ENCODE measurements around the gene CD300LG. TPM values are rescaled to one million over a fixed set of nuclear protein-coding genes. Genes with fewer than 3 reads are reported as not detected.
"Not testable (repeated sequence)": the region's sequence is repeated elsewhere in the genome, so short reads cannot be mapped to it uniquely, and the experiment has no call there.

CD300LG gene
- not detected in 2 replicates for total RNA-seq (2014; rRNA removed; shearing (Covaris generic))

DNA sequence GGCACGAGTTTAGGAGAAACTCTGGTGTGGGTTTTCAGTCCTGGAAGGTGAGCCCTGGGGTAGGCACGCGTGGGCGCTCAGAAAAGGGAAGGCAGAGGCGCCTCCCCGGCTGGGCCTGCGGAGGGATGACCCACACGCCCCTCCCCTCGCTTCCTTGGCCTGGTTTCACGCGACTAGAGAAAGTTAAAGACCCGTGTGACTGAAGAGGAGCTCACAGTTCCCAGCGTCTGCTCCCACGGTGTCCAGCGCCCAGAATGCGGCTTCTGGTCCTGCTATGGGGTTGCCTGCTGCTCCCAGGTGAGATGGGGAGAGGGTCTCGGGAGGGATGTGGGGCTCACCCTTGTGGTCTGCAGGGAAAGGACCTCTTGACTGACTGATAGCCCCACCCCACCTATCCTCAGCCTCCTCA, at the start of gene CD300LG:
CD300LG (plus strand) TSS at position 214 of the 409 bp plus-strand sequence; CDS start at position 255, 41 bp downstream.
- DNase-seq (ENCODE audit: low spot score): no peak

DNA sequence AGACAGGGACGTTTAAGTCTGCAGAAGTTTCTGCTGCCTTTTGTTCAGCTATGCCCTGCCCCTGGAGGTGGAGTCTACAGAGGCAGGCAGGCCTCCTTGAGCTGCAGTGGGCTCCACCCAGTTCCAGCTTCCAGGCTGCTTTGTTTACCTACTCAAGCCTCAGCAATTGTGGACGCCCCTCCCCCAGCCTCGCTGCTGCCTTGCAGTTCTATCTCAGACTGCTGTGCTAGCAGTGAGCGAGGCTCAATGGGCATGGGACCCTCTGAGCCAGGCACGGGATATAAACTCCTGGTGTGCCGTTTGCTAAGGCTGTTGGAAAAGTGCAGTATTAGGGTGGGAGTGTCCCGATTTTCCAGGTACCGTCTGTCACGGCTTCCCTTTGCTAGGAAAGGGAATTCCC, 49.0 kb upstream of the CD300LG start:
- DNase-seq (ENCODE audit: low spot score): not testable (repeated sequence)

DNA sequence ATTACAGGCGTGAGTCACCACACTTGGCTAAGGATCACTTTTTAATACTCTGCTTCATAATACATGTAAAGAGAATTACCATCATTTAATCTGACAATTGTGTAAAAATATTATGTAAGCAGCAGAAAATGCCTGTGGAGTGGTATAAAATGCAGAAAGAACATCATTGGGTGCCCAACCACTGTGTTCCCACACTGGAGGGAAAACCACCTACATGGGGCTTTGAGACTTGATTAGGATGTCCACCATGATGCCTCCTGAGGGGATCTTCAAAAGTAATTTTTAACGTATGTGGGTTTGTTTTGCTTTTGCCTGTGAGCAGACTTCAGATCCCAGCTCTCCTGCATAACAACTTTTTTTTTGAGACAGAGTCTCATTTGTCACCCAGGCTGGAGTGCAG, 47.9 kb upstream of the CD300LG start:
- DNase-seq (ENCODE audit: low spot score): no peak

DNA sequence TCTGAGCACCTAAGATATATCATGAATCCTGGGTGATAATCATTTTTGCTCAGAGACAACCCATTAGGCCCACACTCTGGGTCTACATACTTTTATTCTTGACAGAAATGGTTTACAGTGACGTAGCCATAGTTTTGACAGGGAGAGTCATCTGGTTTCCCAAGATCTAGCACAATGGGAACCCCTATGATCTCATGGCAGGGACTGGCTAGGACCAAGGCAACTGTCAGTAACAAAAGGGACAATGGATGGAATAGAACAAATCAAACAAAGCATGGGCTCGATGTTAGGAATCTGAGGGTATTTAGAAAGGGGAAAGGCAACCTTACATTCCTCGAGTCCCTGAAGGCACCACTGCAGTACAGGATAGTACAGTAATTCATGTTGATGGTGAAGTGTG, 46.2 kb upstream of the CD300LG start:
- DNase-seq (ENCODE audit: low spot score): no peak

DNA sequence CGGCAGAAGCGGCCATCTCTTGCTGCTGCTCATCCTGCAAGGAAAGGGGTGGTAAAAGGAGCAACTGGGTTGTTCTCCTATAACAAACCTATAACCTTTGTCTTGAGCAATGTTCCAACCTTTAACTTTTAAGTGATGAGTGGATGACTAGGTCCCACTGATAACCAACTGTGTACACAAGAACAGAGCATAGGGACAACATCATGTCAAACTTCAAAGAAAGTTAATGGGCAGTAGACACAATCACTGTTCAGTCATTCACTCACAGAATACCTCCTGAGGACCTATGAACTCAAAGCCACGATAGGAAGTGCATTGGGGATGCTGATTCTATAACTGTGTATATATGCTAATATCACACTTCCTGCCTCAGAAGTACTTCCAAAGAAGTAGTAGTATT, 45.1 kb upstream of the CD300LG start:
- DNase-seq (ENCODE audit: low spot score): no peak

DNA sequence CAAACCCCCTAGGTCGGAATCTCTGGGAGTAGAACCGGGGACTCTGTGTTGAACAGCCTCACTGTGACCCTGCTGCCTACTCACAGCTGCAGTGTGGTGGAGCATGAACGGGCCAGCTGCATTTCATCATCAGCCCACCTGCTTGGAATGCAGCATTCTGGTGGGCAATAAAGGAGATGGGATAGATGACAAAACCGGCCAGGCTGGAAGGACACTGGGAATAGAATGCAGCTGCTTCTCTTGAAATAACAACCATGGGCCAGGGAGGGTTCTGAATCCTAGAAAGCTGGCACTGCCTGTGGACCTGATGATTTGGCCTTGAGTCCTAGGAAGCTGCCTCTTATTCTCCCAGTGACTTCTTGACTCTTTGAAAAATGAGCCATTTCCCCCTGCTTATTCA, 43.2 kb upstream of the CD300LG start:
- DNase-seq (ENCODE audit: low spot score): no peak

- no peak for DNase-seq (ENCODE audit: low spot score)
These were observed 41.9 kb upstream of the CD300LG start for GRCh38 chr17:43805117-43805516.

DNA sequence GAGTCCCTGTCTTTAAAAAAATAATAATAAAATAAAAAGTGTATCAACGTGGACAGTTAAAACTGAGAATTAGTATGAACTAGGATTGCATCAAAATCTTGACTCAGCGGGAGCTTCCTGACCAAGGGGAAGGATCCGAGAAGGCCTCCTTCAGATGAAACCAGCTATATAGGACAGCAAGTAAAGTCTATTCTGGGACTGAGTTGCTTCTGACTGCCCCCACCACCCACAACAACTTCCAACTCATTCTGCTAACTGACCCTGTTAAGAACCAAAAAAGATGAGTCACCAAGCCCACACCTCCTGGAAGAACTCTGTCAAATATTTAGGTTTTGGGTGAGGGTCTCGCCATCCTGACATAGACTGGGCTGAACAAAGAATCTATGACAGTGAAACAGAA, 38.9 kb upstream of the CD300LG start:
- DNase-seq (ENCODE audit: low spot score): no peak

DNA sequence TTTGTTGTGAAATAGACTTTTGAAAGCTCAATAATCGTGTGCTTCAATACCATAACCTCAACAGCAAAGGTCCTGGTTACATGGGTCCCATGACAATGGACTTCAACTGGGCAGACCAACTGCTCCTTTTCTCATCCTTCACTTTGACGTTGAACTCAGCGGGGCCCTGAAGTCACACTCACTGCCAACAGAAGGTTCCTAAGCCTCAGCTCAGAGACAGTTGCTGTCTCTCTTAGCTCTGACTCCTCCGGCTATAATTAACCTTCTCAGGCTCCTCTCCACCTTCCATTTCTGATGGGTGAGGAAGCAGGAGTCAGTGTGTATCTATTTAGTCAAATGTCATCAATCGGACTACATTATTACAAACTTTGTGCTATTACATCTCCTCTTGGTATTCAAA, 37.9 kb upstream of the CD300LG start:
- no peak for DNase-seq (ENCODE audit: low spot score)

DNA sequence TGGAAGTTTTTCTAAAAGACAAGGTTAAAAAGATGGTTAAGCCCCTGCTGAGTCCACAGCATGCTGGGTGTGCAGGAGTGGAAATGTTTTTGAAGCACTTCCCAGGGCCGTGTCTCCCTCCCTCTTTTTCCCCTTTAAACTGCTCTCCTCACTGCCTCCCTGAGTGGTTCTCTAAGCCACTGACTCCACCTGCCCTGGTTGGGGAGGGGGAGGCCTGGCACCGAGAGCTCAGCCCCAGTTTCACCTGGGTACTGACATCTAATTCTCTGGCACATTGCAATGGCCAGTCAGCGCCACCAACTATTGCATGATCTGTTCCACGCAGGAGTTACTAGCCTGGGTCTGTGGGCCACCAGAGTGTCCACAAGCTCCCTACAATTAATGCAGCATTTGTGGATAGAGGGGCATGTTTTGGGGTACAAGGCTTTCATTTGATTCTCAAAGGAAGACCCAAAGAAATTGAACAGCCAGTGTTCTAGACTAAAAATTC, 36.7 kb upstream of the CD300LG start:
- no peak for DNase-seq (ENCODE audit: low spot score)

- DNase-seq (ENCODE audit: low spot score): no peak
These were observed 36.2 kb upstream of the CD300LG start for GRCh38 chr17:43810823-43811222.

DNA sequence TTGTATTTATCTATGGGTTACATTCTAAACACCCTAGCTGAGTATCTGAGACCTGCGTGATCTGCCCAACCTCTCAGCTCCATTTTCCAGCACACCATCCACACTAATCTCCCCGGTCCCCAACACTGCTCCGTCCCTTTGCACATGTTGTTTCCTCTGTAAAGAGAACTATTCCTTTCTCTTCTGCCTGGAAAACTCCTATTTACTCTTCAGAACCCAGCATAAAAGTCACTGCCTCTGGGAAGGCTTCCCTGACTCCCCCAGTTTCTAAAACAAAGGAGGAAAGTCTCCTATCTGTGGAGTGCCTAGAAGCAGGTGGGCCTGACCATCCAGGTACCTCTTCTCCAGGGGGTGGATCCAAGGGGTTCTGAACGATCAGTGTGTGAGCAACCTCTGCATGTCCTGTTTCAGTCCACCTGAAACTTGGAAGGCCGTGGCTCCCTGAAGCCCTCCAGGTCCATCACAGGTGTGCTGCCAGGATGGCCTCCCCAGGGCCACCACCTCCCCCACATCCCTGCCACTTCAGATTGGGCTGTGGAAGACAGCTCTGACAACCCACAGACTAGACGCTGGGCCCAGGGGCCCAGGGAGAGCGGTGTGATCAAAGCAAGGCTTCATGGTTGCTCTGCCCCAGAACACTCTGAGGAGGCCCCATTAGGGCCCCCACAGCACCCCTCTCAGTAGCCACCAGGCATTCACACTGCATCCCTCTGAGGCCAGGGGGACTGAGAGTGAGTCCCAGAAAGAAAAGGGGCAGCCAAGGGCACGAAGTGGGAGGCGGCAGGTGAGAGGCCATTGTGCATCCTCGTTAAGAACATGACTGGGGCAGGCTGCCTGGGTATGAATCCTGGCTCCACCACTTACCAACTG, 34.3 kb upstream of the CD300LG start:
- DNase-seq (ENCODE audit: low spot score): no peak

DNA sequence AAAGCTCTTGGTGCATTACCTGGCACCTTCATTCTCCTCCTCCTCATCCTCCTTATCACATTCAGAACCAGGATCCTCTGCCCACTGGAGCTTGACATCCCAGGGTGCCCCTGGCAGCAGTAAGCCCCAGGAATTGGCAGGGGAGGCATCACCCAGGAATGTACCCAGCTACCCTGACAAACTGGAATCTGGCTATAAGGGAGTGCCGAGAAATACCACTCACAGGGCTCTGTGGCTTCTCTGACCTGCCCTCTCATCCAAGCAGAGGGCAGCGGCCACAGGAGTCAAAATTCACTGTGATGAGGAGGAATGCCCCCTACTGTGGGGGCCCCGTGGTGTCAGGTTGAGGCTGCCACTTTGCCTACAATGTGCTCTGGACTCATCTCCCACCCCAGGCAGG, 33.6 kb upstream of the CD300LG start:
- DNase-seq (ENCODE audit: low spot score): no peak

DNA sequence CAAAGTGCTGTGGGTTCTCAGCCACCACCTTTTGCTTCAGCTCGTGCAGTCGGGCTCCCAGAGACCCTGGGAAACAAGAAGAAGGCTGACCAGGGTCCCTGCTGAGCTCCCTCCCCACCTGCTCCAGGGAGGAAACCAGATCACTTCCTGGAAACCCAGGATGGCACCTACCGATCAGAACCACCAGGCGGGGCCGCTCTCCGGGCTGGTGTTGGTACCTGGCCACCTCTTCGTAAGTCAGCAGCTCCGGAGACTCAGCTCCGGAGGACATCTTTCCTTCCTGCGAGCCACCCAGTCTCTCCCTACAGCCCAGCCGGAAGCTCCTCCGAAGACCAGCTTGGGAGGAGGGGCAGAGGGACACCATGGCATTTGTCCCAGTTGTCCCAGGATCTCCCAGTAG, 33.0 kb upstream of the CD300LG start:
- DNase-seq (ENCODE audit: low spot score): no peak

DNA sequence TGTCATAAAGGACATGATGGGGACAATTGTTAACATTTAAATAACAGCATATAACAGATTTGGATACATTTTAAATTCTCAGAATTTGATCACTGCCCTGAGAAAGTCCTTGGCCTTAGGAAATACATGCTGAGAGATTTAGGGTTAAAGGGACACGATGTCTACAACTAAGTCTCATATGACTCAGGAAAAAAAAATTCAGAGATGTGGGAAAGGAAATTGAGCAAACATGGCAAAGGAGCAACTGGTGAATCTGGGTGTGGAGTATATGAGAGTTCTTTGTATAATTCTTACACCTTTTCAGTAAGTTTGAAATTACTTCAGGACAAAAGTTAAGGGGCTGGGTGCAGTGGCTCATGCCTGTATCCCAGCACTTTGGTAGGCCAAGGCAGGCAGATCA, 32.3 kb upstream of the CD300LG start:
- no peak for DNase-seq (ENCODE audit: low spot score)

GRCh38 chr17:43816336-43817320, 30.3 kb upstream of the CD300LG start:
- DNase-seq (ENCODE audit: low spot score): no peak

GRCh38 chr17:43817826-43818225, 29.1 kb upstream of the CD300LG start:
- DNase-seq (ENCODE audit: low spot score): no peak

- DNase-seq (ENCODE audit: low spot score): no peak
These were observed 28.0 kb upstream of the CD300LG start for GRCh38 chr17:43818966-43819365.

GRCh38 chr17:43820759-43821158, 26.2 kb upstream of the CD300LG start:
- DNase-seq (ENCODE audit: low spot score): no peak

DNA sequence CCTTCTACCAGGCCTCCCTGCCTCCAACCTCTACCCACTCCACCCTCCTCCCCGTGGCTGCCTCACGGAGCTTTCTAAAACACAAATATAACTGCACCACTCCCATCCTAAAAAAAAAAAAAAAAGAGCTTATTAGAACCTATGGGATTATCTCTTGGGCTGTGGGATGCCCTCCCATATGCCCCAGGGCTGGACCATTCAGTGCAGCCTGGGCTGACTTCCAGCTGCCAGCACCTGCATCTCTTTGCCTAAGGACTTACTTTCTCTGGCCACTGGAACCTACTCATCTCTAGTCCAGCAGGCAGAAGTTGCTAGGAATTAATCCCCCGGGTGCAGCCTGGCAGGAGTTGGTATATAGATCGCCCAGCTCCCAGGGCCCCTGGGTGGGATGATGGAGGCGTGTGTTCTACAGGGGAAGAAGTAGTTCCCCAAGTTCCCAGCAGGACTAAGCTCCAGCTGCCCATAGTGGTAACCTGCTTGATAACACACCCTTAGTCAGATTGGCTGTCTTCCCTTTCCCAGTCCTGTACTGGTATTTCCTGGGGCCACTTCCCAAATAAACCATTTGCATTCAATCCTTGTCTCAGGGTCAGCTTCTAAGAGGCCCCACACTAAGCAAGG, 24.3 kb upstream of the CD300LG start:
- DNase-seq (ENCODE audit: low spot score): no peak

DNA sequence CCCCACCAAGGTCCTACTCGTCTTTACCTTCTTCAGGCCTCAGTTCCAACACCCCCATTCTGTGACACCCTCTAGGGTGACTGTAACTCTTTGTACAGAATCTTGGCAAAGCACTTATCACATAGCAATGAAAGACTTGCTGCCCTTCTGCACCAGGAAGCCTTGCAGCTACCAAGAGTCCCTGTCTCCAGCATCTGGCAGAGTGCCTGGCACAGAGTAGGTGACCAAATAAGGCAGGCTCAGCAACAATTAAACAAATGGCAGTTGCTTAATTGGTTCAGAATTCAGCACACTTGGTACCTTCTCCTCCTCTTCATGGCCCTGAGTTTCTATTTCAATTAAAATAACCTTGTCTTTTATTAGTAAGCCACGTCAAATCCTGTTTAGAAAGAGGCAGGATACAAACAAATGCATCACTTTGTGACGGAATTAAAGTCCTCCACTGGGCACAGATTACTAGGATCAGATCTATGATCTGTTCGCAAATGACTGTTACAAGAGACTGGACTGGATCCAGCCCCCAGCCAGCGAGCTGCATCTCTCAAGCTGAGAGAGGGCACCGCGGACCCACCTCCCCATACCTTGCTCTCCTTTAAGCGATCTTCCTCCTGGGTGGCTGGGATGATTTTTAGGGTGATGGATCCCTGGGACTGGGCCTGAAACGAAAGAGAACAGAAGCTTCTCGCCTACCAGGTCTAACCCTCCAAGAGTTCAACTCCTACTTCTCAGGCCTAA, 23.5 kb upstream of the CD300LG start:
- no peak for DNase-seq (ENCODE audit: low spot score)
